Left renal cortex interstitium (tissue), 4 donors: Measurements from ENCODE around the gene MLXIPL. TPM values are rescaled to one million over a fixed set of nuclear protein-coding genes. Genes with fewer than 3 reads are reported as not detected.
"Not testable (repeated sequence)": the region's sequence is repeated elsewhere in the genome, so short reads cannot be mapped to it uniquely, and the experiment has no call there.

ENCODE experiments used
- DNase-seq, 4 donors: peaks; one replicate each; pipeline ENCODE4 v3.0.0-alpha.2; 2013; ENCODE audit warnings: low read depth in 4 of 4, low spot score in 2 of 4, missing footprints in 1 of 4
- polyA plus RNA-seq, 4 donors: library from polyadenylated mRNA; unstranded; fragments of 120-200 nt; gene quantifications; one replicate each; pipeline ENCODE4 v1.2.1, GENCODE V29; 2013; ENCODE audit not compliant: insufficient read length in 4 of 4

Gene MLXIPL
- polyA plus RNA-seq, 4 donors, result 3.0 to 10.1 (median 5.2) TPM

- no peak for DNase-seq
Observed at GRCh38 chr7:73615886-73616285, 8.4 kb downstream of the MLXIPL start.

DNA sequence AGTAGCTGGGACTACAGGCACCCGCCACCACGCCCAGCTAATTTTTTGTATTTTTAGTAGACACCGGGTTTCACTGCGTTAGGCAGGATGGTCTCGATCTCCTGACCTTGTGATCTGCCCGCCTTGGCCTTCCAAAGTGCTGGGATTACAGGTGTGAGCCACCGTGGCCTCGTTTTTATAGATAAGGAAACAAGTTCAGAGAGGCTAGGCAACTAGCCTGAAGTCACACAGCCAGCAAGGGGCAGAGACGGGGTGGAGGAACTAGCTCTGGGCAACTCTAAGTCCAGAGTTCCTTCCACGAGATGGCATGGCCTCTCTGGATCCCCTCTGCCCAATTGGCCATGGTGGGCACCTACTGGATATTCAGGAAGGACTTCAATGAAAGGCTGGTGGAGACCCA, 9.4 kb downstream of the MLXIPL start:
- not testable (repeated sequence) for DNase-seq

DNA sequence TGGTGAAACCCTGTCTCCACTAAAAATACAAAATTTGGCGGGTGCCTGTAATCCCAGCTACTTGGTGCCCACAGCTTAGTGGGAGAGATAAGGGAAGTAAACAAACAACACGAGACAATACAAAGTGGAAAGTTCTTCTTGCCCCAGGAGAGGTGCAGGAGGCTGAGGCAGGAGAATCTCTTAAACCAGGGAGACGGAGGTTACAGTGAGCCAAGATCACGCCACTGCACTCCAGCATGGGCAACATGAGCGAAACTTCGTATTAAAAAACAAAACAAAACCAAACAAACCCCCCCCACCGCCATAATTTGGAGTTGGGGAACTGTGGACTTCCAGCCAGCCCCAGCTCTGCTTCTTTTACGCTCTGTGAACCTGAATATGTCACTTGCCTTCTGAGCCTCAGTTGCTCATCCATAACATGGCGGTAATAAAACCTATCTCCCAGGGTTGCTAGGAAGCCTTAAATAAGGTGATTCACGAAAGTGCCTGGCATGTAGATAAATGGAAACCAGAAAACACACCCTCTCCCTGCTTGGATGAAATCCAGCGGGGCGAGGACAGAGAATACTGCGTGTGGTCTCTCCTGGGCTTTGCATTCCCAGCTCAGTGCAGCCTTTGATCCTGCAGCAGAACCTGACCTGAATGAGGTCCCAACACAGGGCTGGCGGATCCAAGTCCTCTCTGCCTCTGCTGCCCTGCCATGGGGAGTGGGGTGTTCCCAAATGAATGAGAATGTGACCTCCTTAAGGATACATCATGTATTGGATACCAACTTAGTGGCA, 10.2 kb downstream of the MLXIPL start:
- DNase-seq, result no peak

DNA sequence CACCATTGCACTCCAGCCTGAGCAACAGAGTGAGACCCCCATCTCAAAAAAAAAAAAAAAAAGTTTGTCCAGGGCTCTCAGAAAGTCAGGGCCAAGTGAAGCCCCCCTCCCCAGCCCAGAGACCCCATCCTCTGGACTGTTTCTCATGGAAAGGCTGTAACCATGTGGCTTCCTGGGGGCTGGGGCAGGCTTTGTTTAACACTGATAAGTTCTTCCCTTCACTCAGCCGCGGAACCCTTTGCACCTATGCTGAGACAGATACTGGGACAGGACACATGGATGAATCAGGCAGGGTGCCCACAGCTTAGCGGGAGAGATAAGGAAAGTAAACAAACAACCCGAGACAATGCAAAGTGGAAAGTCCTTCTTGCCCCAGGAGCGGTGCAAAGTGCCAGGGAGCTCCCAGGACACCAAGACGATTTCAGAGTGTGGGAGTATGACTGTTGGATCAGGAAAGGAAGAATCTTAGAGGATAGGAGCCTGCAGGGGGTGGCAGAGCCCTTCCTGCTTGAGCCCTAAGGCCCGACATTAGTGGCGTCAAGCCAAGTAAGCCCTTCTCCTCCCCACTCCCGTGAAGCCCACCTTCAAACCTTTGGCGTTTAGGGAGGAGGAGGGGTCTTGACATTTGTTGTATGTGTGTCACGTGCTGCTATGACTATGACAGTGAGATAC, 11.6 kb downstream of the MLXIPL start:
- DNase-seq, result no peak

GRCh38 chr7:73611017-73611555, 13.2 kb downstream of the MLXIPL start:
- no peak for DNase-seq

DNA sequence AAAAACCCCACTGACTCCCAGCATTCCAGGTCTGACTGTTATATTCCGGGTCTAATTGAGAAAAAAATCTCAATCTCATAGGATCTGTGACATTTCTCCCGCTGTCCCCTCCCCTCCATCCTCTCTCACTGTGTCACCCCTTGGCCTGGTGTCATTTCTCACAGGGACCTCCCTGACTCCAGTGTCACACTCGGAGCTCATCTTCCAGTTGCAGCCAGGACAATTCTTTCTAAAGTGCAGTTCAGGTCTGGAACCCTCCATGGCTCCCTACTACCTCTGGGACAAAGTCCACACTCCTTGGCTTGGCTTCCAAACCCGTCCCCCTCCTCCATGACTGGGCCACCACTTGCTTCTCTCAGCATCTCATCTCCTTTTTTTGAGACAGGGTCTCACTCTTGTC, 14.2 kb downstream of the MLXIPL start:
- no peak for DNase-seq

DNA sequence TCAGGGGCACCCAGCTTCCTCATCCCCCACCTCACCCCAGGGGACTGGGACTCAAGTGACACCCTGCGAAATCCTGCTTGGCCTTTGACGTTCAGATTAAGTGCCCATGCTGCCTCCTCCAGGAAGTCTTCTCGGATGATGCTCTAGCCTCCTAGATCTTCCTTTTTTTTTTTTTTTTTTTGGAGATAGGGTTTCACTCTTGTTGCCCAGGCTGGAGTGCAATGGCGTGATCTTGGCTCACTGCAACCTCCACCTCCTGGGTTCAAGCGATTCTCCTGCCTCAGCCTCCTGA, 16.7 kb downstream of the MLXIPL start:
- DNase-seq, result not testable (repeated sequence)

DNA sequence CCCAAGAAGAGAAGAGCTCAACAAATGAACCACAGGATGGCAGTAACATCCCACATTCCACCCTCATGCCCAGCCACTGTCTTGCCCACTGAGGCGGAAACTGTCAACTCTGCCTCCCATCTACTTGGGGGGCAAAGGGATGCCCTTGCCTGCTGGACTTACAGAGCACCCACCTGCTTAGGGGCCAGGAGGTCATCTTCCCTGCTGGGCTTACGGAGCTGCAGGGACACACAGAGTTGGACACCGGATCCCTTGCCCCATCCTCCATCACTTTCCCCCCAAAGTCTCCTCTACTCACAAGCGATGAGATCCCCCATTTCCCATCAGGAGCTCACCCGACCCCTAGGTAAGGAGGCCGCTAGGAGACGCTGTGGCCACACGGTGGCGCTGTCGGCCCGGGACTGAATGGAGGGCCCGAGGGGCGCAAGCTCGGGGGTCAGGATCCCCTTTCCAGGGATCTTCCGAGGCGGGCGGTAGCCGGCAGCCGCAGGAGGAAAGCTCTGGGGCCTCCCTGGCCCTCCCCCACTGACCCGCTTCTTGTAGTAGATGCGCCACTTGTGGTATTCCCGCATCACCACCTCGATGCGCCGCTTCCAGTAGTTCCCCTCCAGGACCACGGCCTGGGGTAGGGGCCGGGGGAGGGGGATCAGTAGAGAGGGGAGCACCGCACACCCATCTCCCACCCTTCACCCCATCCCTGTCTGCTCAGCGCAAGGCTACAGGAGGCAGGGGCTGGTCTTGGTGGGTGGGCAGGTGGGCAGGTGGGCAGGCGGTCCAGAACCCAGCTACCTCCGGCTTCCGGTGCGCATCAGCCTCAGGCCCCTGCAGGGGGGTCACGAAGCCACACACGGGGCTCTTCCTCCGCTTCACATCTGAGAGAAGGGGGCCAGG, 17.3 kb downstream of the MLXIPL start:
- no peak for DNase-seq

- no peak for DNase-seq
Observed at GRCh38 chr7:73605601-73606220, 18.6 kb downstream of the MLXIPL start.

GRCh38 chr7:73602721-73603651, 21.3 kb downstream of the MLXIPL start:
- DNase-seq, result no peak

GRCh38 chr7:73599916-73600315, 24.4 kb downstream of the MLXIPL start:
- no peak for DNase-seq

- no peak for DNase-seq
Observed at GRCh38 chr7:73599151-73599882, 25.0 kb downstream of the MLXIPL start.

GRCh38 chr7:73597978-73598782, 26.1 kb downstream of the MLXIPL start:
- DNase-seq, result no peak

- DNase-seq, result no peak
Observed at GRCh38 chr7:73596191-73597065, 27.9 kb downstream of the MLXIPL start.

- DNase-seq, result no peak
Observed at GRCh38 chr7:73595358-73595757, 29.0 kb downstream of the MLXIPL start.

DNA sequence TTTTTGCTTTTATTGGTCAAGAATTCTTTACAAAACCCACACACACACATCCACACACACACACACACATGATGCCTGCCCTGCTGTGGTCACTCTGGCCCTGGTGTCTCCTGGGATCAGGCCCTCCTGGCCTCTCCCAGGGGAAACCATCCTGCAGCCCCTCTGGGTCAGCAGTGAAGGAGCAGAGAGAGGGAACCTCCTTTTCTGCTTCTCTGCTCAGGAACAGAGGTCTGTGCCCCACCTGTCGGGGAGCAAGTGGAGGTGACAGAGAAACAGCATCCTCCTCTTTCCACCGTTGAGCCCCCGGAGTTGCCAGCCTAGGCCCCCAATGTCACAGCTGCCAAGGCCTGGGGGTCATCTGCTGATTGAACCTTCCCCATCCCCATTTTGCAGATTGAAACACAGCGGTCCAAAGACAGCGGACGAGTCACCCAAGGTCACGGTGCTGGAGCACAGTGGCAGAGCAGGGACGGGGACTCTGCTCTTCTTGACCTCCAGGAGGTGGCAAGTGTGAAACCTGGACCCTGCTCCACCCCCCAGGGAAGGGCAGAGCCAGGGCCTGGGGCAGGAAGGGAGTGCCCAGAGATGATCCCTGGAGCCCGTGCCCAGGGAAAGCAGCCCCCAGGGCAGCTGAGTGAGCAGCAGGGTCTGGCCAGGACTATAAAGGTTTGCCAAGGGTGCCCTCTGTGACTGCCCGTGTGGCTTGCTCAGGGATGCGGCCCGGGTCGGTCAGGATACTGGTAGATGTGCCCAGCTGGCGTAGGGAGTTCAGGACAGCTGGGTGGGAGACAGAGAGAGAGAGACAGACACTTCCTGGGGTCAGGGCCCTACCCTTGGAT, 30.9 kb downstream of the MLXIPL start:
- no peak for DNase-seq
